ENCODE results near the gene BBIP1.
A peak's percentile ranks its signal among the peaks of the same experiment; 100 is the strongest.
"Not testable (repeated sequence)": the region's sequence is repeated elsewhere in the genome, so short reads cannot be mapped to it uniquely, and the experiment has no call there.

Gene BBIP1

DNA sequence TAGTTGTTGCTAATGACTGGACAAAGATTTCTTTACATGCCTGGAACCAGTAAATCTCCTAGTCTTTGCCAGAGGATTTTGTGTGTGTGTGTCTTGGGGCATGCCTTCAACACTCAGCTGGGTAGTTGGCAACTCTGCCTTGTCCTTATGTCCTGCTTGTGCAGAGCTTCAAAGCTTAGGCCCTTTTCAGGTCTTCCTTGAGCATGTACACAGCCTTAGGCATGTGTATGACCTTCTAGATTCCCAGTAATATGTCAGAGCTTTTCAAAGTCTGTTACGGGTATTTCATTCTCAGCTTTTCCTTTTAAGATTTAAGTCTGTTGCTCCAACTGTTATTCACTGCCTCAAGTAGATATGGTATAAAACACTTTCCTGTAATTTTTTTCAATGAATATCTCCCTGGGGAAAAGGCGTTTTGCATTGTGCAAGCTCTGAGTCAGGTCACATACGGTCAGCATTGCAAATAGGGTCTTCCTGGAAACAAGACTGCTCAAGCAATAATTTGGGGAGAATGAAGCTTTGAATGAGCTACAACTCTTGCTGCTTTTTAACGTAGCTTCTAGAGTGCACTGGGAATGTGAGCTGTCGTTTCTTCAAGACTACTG lies 25.9 kb upstream of the BBIP1 start:
- peaks cover 43% of the 10 kb centered on the region for H3K36me3 Mint-ChIP-seq (ENCODE audit: low read depth)
- H3K4me1 Mint-ChIP-seq (ENCODE audit: low read depth) = peaks cover 19% of the 10 kb centered on the region

DNA sequence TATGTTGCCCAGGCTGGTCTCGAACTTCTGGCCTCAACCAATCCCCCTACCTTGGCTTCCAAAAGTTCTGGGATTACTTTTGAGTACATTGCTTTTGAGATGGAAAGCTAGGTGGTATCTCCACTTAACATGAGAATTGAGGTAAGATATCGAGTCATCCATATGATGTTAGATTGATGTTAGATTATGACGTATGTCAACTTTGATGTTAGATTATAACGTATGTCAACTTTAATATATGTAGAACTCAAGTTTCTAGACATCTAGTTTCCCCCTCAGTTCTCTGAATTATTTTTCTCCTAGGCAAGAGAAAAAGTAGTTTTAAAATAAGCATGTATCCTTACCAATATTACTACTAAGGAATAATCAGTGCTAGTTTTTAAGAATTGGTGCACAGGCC lies 20.4 kb upstream of the BBIP1 start:
- Mint-ChIP-seq H3K4me1 (ENCODE audit: low read depth) (peaks cover 6% of the 10 kb centered on the region), H3K4me3 (no peak overlapping the region), H3K9me3 (peaks cover 11% of the 10 kb centered on the region), H3K36me3 (ENCODE audit: low read depth) (peaks cover 28% of the 10 kb centered on the region), H3K27ac (no peak overlapping the region), H3K27me3 (ENCODE audit: low read depth) (no peaks in the 10 kb centered on the region)

More for the DNA sequence above, 25.9 kb upstream of the BBIP1 start:
- H3K27ac Mint-ChIP-seq = no peak overlapping the region
- H3K27me3 Mint-ChIP-seq (ENCODE audit: low read depth) = no peaks in the 10 kb centered on the region
- H3K9me3 Mint-ChIP-seq = peaks cover 15% of the 10 kb centered on the region
- H3K4me3 Mint-ChIP-seq = no peak overlapping the region

DNA sequence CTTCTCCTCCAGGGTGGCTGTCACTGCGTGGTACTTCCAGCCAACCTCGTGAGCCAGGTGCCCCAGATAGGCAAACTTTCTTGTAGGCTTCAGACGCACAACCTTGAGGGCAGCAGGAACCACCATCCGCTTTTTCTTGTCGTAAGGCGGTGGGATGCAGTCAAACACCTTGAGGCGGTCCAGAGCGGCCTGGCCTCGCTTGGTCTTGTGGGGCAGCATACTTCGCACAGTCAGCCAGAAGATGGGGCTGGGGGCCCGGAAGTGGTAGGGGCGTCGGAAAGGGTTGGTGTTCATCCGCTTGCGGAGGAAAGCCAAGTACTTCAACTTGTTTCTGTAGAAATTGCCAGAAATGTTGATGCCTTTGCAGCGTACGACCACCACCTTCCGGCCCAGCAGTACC lies 17.8 kb upstream of the BBIP1 start:
- Mint-ChIP-seq H3K27ac (no peak overlapping the region), H3K27me3 (ENCODE audit: low read depth) (no peaks in the 10 kb centered on the region), H3K9me3 (no peaks in the 10 kb centered on the region), H3K36me3 (ENCODE audit: low read depth) (peaks cover 11% of the 10 kb centered on the region), H3K4me1 (ENCODE audit: low read depth) (peaks cover 2% of the 10 kb centered on the region), H3K4me3 (no peak overlapping the region)

DNA sequence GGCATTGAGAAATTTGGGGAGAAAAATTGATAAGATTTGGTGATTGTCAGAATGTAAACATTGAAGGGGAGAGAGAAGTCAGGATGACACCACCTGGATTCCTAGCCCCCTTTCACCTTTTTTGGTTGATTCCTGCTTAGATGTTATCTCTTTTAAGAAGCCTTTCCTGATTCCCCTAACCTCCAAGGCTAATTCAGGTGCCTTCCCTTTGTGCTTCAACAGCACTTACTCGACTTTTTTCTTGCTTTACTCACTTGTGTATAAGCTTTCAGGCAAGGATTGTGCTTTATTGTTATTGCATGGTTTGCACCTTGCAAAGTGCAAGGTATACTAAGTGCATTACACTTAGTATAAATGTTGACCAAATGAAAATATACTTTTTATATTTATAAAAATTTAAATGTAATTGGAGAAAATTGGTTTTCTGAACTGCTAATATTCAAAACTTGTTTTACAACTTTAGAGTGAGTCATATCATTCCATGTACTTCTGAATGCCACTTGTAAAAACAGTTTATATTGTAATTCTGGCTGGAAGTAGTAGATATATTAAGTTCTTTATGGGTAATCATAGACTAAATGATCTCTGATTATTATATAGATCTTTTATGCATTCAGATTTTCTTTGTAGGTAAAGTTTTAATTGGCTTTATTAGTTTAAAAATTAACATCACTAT lies 13.7 kb upstream of the BBIP1 start:
- no peaks in the 10 kb centered on the region for H3K9me3 Mint-ChIP-seq
- H3K4me3 Mint-ChIP-seq = no peak overlapping the region
- H3K4me1 Mint-ChIP-seq (ENCODE audit: low read depth) = peaks cover 2% of the 10 kb centered on the region
- peaks cover 4% of the 10 kb centered on the region for H3K36me3 Mint-ChIP-seq (ENCODE audit: low read depth)
- no peak overlapping the region for H3K27ac Mint-ChIP-seq
- no peaks in the 10 kb centered on the region for H3K27me3 Mint-ChIP-seq (ENCODE audit: low read depth)

DNA sequence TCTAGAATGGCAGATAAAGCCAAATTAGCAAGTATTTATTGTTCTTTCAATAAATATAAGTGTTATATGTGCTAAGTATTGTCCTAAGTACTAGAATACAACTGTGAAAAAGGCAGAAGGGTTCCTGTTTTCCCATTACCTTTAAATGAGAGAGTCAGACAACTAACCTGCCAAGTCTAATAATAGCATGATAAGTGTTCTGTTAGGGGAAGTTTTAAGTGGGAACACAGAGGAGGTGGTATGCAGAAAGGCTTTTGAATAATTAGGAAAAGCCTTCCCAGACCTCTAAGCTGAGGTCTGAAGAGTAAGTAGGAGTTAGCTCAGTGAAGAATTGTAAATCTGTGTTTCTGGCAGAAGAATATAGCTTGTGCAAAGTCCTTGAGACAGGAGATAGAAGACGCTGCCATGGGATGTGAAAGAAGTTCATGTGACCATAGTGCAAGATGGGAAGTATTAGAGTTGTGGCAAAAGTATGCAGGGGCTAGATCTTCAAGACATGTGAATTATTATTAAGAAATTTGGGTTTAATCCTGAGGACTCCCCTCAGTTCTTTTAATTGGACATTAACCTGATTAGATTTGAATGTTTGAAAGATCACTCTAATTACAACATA lies 12.9 kb upstream of the BBIP1 start:
- Mint-ChIP-seq H3K27ac (no peak overlapping the region), H3K4me3 (no peak overlapping the region), H3K9me3 (no peaks in the 10 kb centered on the region), H3K36me3 (ENCODE audit: low read depth) (peaks cover 2% of the 10 kb centered on the region), H3K4me1 (ENCODE audit: low read depth) (peaks cover 2% of the 10 kb centered on the region), H3K27me3 (ENCODE audit: low read depth) (no peaks in the 10 kb centered on the region)

DNA sequence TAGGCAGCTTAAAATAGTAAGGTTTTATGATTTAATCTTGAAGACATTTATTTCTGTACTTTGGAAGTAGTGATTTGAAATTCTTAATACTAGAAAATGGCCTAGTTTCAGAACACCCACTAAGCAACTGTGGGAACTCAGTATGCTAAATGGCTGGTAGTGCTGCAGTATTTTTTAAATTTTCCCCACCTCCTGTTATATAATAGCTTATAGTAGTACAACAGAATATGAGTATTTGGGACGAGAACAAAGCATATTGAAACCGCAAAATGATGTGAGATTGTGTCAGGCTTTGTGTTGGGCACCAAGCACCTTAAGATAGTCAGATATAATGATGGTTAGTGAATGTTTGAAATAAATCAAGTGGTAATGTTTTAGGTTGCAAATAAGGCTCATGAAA lies 8.5 kb upstream of the BBIP1 start:
- Mint-ChIP-seq H3K36me3 (ENCODE audit: low read depth) (peaks cover 4% of the 10 kb centered on the region), H3K27ac (no peak overlapping the region), H3K4me1 (ENCODE audit: low read depth) (peaks cover 16% of the 10 kb centered on the region), H3K27me3 (ENCODE audit: low read depth) (no peaks in the 10 kb centered on the region), H3K4me3 (no peak overlapping the region), H3K9me3 (no peaks in the 10 kb centered on the region)

DNA sequence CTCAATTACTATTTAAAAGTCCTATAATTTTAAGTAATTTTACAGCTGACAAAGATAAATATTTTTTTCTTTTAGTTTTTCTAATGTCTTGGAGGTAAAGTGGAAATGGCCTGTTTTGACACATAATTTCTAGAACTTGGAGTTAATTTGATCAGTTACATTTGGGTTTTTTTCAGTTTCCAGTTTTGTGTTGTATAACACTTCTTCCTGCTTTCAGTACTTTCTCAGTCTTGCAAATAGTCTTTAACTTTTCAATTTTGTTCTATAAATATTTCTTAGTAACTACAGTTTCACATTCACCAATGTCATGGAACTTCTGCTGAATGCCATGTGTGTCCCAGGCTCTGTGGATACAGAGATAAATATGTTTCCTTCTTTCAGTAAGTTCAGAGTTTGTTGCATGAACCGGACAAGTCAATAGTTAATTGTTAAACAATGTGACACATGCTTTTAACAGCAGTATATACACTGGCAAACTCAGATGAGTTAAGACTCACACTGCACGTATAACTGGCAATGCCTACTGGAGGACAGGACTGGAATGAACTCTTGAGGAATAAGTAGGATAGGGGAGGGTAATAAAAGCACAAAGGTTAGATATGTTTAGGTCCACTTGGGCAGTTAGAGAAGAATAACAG lies 5.0 kb upstream of the BBIP1 start:
- H3K4me3 Mint-ChIP-seq = no peak overlapping the region

DNA sequence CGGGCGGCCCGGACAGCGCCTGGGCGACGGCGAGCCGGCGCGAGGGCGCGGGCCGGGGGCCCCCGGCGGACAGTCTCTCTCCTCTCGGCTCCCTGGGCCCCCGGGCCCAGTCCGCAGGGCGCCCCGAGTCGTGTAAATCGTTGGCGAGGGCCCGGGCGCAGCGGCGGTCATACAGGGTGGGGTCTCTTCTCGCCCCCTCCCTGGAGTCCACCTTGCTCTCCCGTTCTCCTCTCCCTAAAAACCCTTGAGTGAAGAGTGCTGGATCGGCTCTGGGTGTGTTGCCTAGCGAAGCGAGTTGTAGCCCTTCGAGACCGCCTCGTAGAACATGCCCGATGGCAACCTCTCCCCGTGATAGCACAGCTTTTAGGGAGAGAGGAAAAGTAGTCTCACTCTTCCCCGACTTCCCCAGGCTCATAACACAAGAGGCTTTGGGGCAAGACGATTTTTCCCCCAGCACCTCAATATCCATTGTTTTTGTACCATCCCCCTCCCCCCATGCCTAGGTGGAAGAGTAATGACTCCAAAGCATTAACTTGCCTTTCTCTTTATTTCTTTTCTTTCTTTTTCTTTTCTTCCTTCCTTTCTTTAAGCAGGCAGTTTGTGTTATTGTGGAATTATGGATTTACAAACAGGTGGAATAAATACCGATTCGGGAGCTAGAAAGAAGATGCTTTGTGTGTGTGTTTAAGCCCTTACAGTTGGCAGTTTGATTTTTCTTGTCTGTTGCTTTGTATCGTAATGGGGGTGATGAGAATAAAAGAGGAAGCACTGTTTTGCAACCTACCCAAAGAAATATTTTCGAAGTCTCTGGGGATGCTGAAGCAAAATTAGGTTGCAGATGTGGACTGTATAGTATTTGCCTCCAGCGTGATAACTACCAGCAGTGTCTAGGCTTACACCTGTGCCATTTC lies 1.2 kb upstream of the BBIP1 start:
- Mint-ChIP-seq H3K9me3 (no peaks in the 10 kb centered on the region), H3K36me3 (ENCODE audit: low read depth) (peaks cover 5% of the 10 kb centered on the region), H3K4me1 (ENCODE audit: low read depth) (peaks cover 36% of the 10 kb centered on the region), H3K4me3 (peak overlapping the region; percentile 95), H3K27ac (peak overlapping the region; percentile 90), H3K27me3 (ENCODE audit: low read depth) (no peaks in the 10 kb centered on the region)

More for the DNA sequence above, 5.0 kb upstream of the BBIP1 start:
- Mint-ChIP-seq H3K4me1 (ENCODE audit: low read depth) (peaks cover 29% of the 10 kb centered on the region), H3K27me3 (ENCODE audit: low read depth) (no peaks in the 10 kb centered on the region), H3K27ac (no peak overlapping the region), H3K9me3 (no peaks in the 10 kb centered on the region), H3K36me3 (ENCODE audit: low read depth) (peaks cover 4% of the 10 kb centered on the region)

DNA sequence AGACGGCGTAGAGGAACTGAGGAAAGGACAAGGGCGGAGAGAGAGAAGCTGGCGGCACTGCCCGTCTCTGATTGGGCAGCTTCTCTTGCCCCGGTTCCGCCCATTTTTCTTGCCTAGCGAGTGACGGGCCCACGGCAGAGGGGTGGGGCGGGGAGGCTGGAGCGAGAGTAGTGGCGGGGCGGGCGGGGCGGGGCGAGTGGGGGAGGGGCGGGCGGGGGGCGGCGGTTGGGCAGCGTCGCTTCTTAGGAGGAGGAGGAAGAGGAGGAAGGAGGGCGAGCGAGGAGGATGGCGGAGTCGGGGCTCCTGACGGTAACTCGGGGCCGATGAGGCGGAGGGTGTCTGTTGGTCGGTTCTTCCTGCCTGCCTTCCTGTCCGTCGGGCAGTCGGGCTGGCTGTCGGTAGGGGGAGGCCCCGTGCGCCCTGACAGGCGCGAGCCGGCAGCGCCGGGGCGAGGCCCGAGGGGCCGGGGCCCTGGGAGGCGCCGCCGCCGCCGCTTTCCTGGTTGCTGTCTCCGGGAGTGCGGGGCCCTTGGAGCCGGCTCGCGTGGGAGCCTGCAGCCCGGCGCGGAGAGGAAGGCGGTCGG lies 460 bp upstream of the BBIP1 start, which contains the start of gene SHOC2:
Gene SHOC2 (plus strand): TSS at position 256 of the 583 bp plus-strand sequence. CDS start 44,755 bp downstream, outside the sequence.
- Mint-ChIP-seq H3K9me3 (no peaks in the 10 kb centered on the region), H3K27ac (peak within 1 kb of the TSS; percentile 99), H3K4me1 (ENCODE audit: low read depth) (peaks cover 35% of the 10 kb centered on the region)

DNA sequence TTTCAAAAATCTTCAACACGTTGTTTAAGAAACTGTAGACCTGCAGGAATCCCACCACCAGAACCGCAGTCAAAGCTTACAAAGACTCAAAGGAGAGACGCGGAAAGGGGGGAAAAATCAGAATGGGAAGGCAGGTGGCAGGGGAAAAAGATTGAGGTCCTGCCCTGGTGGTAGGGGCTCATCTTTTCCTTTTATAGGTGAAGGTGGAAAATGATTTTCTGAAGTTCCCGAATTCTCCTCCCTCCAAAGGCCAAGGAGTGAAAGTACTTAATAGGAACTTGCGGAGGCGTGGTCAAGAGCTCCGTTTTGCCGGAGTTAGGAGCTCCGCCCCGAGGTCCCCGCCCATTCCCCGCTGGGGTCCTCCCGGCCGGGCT lies 724 bp downstream of the BBIP1 start:
- Mint-ChIP-seq H3K9me3 (no peaks in the 10 kb centered on the region), H3K36me3 (ENCODE audit: low read depth) (peaks cover 3% of the 10 kb centered on the region), H3K4me1 (ENCODE audit: low read depth) (peaks cover 27% of the 10 kb centered on the region), H3K27ac (peak overlapping the region; percentile 99), H3K4me3 (peak overlapping the region; percentile 97), H3K27me3 (ENCODE audit: low read depth) (no peaks in the 10 kb centered on the region)

More for the DNA sequence above, 460 bp upstream of the BBIP1 start, which contains the start of gene SHOC2:
- no peaks in the 10 kb centered on the region for H3K27me3 Mint-ChIP-seq (ENCODE audit: low read depth)
- peak within 1 kb of the TSS; percentile 97 for H3K4me3 Mint-ChIP-seq
- peaks cover 5% of the 10 kb centered on the region for H3K36me3 Mint-ChIP-seq (ENCODE audit: low read depth)

DNA sequence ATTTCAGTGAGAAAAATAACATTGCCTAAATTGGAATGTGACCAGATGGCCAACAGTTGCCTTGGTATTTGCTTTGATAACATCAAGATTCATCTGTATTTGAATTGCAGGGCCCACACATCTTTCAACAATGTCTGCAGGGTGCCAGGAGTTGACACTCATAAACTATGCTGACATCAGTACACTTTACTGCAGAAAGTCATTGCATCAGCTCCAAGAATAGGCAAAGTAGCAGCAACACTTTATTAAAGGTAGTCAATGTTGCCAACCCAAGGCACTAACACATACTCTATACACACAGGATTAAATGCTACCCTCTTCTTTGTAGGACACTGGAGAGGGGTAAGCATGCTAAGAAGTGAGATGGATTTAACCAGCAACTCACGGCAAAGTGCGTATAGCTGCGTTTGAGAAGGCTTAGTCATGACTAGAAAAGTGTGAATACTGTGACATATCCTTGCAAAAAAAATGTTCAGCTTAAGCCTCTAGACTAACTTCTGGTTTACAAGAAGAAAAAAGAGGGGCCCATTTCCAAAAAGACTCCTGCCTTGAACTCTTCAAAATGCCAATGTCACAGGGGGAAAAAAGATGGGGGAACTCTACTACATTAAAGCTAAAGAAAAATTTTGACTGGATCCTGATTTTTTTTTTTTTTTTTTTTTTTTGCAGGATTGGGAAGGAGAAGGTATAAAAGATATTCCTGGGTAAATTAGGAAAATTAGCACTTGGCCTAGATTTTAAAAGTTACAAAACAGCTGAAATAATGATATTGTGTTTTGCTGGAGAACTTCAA lies 2.2 kb downstream of the BBIP1 start:
- H3K4me3 Mint-ChIP-seq = no peak overlapping the region
- H3K4me1 Mint-ChIP-seq (ENCODE audit: low read depth) = peaks cover 21% of the 10 kb centered on the region
- H3K27ac Mint-ChIP-seq = no peak overlapping the region
- H3K9me3 Mint-ChIP-seq = no peaks in the 10 kb centered on the region
- H3K27me3 Mint-ChIP-seq (ENCODE audit: low read depth) = no peaks in the 10 kb centered on the region
- H3K36me3 Mint-ChIP-seq (ENCODE audit: low read depth) = peaks cover 5% of the 10 kb centered on the region

DNA sequence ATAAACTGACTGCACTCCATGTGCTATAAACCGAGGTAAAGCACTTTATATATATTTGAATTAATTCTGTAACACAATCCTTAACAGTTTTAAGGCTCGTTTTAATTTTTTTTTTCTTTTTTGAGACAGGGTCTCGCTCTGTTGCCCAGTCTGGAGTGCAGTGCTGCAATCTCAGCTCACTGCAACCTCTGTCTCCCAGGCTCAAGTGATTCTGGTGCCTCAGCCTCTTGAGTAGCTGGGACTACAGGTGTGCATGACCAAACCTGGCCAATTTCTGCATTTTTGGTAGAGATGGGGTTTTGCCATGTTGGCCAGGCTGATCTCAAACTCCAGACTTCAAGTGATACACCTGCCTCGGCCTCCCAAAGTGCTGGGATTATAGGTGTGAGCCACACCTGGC lies 3.4 kb downstream of the BBIP1 start:
- peaks cover 16% of the 10 kb centered on the region for H3K4me1 Mint-ChIP-seq (ENCODE audit: low read depth)
- not testable (repeated sequence) for H3K4me3 Mint-ChIP-seq; H3K27me3 Mint-ChIP-seq (ENCODE audit: low read depth); H3K36me3 Mint-ChIP-seq (ENCODE audit: low read depth); H3K9me3 Mint-ChIP-seq; H3K27ac Mint-ChIP-seq

DNA sequence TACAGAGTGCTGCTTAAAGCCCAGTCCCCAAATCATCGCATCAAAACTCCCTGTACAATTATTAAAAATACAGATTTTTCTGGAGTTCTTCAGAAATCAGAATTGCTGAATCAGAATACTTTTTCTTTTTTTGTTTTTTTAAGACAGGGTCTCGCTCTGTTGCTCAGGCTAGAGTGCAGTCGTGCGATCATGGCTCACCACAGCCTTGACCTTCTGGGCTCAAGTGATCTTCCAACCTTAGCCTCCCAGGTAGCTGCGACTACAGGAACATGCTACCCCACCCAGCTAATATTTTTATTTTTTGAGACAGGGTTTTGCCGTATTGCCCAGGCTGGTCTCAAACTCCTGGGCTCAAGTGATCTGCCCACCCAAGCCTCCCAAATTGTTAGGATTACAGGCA lies 3.9 kb downstream of the BBIP1 start:
- no peak overlapping the region for H3K4me3 Mint-ChIP-seq
- H3K27ac Mint-ChIP-seq = no peak overlapping the region
- no peaks in the 10 kb centered on the region for H3K27me3 Mint-ChIP-seq (ENCODE audit: low read depth)
- H3K9me3 Mint-ChIP-seq = no peaks in the 10 kb centered on the region
- peaks cover 13% of the 10 kb centered on the region for H3K36me3 Mint-ChIP-seq (ENCODE audit: low read depth)
- peaks cover 11% of the 10 kb centered on the region for H3K4me1 Mint-ChIP-seq (ENCODE audit: low read depth)

Data from T-helper 1 cell treated with Interleukin-12 subunit alpha and Interleukin-12 subunit beta and Interleukin-4 antibody, amounts not matched to agents 30 μg/mL and 1 μg/mL, for 36 hours (primary cell).